Hematopoietic multipotent progenitor cell treated with erythropoietin and hydrocortisone succinate and interleukin-3 and kit ligand, for 8 days (in vitro differentiated cells): ENCODE measurements around the gene MCRS1.
"Not testable (repeated sequence)": the region's sequence is repeated elsewhere in the genome, so short reads cannot be mapped to it uniquely, and the experiment has no call there.

Experiments used
- DNase-seq: peaks from one replicate; pipeline ENCODE4 v3.0.0-alpha.2; 2015

The MCRS1 gene

DNA sequence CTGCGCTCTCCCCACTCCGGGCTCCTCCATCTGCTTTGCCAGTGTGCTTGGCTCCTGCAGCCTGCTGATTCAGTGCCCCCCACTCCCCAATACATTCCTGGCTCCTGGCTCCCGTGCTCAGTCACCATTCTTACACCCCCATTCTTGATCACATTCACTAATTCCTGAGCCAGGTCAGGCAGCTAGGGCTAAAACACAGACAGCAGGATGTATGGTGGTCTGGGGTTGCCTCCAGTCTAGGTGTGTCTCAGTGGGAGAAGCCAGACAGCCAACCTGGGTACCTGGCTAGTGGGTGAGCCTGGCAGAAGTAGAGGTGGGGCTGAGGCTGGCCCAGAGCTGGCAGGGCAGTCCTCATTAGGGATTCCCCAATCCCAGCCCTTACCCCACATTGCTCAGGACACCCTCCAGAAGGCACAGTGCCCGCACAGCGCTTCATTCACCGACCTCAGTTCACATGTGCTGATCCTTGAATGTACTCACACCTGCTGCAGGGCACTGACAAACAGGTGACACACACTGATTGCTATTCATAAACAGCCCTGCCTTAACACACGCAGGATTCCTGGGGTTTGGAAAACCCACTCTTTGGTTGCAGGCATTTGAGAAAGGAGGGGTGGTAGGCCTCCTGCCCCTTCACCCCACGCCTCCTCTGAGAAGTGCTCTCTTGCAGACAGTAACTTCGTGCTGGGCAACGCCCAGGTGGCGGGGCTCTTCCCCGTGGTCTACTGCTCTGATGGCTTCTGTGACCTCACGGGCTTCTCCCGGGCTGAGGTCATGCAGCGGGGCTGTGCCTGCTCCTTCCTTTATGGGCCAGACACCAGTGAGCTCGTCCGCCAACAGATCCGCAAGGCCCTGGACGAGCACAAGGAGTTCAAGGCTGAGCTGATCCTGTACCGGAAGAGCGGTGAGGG, 27.5 kb downstream of the MCRS1 start:
- DNase-seq: no peak

GRCh38 chr12:49539406-49540228, 28.3 kb downstream of the MCRS1 start:
- DNase-seq: no peak

GRCh38 chr12:49538510-49539403, 29.2 kb downstream of the MCRS1 start, which contains the start of gene KCNH3:
Gene KCNH3 (plus strand): TSS chr12:49539030. CDS start chr12:49539417, 387 bp downstream.
- peak; percentile 81 for DNase-seq

DNA sequence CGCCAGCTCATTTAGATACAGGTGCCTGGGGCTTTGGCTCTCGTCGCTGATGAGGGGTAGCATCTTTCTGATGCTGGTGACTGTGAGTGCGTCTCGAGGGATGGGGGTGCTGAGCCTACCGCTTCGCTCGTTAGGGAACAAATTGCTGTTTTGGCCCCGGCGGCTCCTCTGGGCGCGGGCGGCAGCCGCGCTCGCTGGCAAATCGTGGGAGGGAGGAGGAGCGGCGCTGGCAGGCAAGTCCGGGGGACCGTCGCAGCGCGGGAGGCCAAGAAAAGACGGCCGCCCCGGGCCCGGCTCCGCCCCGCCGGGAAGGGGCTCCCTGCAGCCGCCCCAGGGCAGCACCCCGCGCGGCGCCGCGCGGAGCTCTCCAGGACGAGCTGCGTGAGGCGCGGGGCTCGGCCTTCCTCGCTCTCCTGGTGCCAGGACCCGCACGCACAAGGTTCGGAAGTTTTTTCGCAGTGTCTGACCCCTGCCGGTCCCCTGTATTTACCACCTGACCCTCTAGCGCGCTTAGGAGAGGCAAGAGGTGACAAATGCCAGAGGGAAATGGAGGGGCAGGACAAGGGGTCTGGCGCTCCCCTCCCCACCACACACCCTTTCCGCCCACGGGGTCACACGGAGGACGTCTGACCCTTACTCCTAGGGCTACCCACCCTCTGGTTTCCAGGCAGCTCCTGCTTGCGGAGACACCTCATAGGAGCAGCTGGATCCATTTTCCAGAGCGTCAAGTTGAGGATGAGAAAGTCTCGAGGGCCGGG, 30.0 kb downstream of the MCRS1 start:
- DNase-seq: no peak

DNA sequence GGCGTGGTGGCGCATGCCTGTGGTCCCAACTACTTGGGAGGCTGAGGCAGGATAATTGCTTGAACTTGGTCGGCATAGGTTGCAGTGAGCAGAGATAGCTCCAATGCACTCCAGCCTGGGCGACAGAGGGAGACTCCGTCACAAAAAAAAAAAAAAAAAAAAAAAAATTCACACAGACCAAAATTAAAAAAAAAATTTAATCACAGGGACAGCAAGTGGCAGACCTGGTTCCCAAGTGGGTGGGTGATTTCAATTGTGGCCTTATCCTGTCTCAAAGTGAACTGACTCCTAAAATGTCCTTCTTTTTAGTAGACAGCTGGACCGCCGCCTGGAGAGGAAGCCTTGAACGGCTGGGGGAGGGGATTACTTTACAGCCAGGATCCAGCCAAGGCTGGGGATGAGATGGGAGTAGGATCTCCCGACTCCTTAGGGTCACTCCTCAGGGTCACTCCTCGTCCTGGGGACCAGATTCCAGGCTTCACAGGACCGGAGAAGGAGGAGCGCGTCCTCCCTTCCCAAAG, 30.7 kb downstream of the MCRS1 start:
- DNase-seq: no peak

GRCh38 chr12:49536526-49537071, 31.3 kb downstream of the MCRS1 start:
- no peak for DNase-seq

DNA sequence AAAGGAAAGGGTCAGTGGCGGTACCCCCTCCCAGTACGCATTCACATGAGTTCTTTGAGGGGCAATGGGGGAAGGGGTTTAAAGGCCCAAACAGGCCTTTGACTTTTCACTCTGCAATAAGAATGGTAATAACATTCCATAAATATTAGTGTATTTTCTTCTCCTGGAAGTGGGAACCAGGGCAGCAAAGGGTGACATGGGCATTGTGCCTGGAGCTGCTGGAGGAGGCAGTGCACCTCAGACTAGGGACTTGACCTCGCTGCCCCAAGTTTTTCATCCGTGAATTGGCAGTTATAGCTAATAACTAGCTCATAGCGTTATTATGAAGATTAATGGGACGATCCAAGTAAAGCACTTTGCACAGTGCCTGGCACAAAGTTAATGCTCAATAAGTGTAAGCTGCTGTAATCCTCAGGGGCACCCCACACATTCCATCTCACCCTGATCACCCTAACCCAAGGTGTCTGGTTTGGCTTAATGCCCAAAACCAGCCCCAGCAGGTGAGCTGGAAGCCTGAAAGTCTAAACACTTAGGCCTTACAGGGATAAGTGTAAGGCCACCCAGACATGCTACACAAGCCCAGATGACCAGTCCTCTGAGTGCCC, 31.9 kb downstream of the MCRS1 start:
- no peak for DNase-seq

DNA sequence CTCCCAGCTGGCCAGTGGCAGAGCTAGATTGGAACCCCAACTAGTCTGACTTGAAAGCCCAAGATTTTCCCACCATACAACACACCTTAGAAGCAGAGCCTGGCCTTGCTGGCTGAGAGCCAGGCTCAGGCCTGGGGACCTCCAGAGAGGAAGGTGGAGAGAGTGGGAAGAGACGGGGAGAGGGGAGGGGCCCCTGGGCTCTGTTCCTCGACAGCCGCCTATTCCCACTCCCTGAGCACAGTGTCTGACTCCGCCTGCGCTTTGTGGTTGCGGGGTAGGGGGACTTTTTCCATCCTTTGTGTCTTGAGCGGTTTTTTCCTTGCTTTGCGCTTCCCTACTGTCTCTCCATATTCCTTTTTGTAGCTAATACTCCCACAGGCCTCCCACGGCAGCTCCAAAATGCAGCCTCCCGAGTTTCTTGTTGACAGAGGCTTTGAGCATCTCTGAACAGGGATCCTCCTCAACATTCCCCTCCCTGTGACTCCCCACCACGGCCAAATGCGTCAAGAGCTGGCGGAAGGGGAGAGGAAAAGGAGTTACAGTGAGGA, 33.1 kb downstream of the MCRS1 start:
- no peak for DNase-seq

- not testable (repeated sequence) for DNase-seq
These were observed 33.8 kb downstream of the MCRS1 start for GRCh38 chr12:49534122-49534521.

DNA sequence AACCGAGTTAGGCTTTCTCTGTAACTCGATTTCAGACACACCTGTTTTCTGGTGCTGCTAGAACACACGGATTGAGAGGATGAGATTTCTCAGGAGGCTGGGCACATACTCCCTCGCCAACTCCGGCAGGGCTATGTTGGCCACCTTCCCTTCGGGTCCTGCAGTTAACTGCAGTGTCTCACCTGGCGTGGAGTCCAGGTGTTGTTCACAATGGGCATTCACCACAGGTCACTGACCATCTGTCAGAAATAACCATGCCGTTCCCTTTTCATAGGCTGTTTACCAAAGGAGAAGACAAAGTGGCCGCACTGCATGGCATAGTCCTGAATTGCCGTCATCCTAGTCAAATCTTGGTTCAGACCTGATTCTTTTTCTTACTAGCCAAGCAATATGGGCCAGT, 34.6 kb downstream of the MCRS1 start:
- DNase-seq: no peak

- no peak for DNase-seq
These were observed 36.2 kb downstream of the MCRS1 start for GRCh38 chr12:49531745-49532144.

DNA sequence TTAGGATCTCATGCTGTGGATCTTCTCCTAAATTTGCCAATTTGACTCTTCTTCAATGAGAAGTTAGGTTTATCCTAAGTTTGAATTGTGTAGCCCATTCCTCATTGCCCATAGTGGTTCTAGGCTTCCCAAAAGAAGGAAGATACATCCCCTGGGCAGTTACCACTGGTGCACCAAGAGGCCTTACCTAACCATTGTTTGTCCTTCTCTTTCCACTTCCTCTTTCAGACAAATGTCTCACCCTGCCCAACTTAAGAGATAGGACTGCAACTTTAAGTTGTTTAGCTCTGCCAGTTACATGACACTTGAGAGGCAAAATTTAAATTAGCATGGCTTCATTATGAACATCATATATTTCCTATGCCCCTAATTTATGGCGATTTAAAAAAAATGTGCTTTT, 38.5 kb downstream of the MCRS1 start:
- peak; percentile 15 for DNase-seq

GRCh38 chr12:49527361-49528130, 40.4 kb downstream of the MCRS1 start:
- DNase-seq: no peak

DNA sequence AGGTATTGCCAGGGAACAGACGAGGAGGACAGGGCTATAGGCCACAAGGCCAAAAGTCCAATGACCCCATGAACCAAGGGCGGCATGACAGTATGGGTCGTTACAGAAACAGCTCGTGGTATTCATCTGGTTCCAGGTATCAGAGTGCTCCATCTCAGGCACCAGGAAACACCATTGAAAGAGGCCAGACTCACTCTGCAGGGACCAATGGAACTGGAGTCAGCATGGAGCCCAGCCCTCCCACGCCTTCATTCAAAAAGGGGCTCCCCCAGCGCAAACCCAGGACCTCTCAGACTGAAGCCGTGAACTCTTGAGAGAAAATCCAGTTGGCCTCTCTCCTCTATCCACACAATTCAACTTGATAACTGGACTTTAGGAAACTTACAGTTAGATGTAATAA, 42.0 kb downstream of the MCRS1 start:
- DNase-seq: no peak

- peak; percentile 12 for DNase-seq
These were observed 43.1 kb downstream of the MCRS1 start for GRCh38 chr12:49524660-49525324.

- no peak for DNase-seq
These were observed 46.6 kb downstream of the MCRS1 start for GRCh38 chr12:49521389-49521788.

DNA sequence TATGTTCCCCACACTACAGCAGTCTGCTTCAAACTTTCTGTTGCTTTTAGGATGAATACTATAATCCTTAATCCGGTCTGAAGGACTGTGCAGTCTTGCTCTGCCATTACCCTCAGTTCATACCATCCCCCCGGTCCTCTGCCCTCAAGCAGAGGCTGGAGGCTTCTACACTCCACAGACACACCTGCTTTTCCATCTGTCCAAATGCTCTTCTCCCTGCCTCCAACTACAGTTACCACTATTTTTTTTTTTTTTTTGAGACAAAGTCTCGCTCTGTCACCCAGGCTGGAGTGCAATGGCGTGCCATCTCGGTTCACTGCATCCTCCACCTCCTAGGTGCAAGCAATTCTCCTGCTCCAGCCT, 48.4 kb downstream of the MCRS1 start:
- DNase-seq: no peak

- DNase-seq: no peak
These were observed 48.9 kb downstream of the MCRS1 start for GRCh38 chr12:49518914-49519573.

DNA sequence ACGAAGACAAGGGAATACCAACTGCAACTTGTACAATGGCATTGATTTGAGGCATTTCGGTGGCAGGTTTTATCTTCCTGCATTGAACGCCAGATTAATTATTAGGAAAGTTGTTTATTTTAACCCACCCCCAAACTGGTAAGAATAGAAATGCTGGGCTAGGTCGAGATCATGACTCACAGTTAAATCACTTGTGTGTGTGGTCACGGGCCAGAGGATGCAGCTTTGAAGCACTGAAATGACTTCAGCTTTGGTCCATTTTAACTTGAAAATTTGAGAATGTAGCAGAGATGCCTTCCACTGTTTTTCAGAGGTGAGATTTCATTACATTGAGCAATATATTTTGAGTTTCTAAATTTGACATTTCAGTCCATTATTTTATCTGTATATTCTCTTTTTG, 52.7 kb downstream of the MCRS1 start:
- DNase-seq: no peak
